Non-pigmented ciliary epithelial cell (primary cell): ENCODE data around the gene SEC22B.
A peak's percentile ranks its signal among the peaks of the same experiment; 100 is the strongest.
"Not testable (repeated sequence)": the region's sequence is repeated elsewhere in the genome, so short reads cannot be mapped to it uniquely, and the experiment has no call there.

ENCODE experiments used
- DNase-seq: peaks from one replicate; pipeline ENCODE4 v3.0.0-alpha.2; 2010; ENCODE audit warnings: low read depth

SEC22B gene

GRCh38 chr1:120145806-120146205 is 30.5 kb downstream of the SEC22B start:
- not testable (repeated sequence) for DNase-seq

- DNase-seq = not testable (repeated sequence)
These were observed 31.7 kb downstream of the SEC22B start for GRCh38 chr1:120144626-120145025.

- not testable (repeated sequence) for DNase-seq
These were observed 32.2 kb downstream of the SEC22B start for GRCh38 chr1:120144169-120144568.

GRCh38 chr1:120143334-120143733 is 33.0 kb downstream of the SEC22B start:
- DNase-seq = not testable (repeated sequence)

- peak; percentile 63 for DNase-seq
These were observed 33.6 kb downstream of the SEC22B start for GRCh38 chr1:120142512-120143263.

GRCh38 chr1:120141865-120142264 is 34.5 kb downstream of the SEC22B start:
- not testable (repeated sequence) for DNase-seq

- DNase-seq = not testable (repeated sequence)
These were observed 35.6 kb downstream of the SEC22B start for GRCh38 chr1:120140656-120141265.

GRCh38 chr1:120136086-120136485 is 40.2 kb downstream of the SEC22B start:
- DNase-seq = not testable (repeated sequence)

GRCh38 chr1:120133928-120134325 is 42.4 kb downstream of the SEC22B start:
- DNase-seq = not testable (repeated sequence)

GRCh38 chr1:120133228-120133927 is 42.9 kb downstream of the SEC22B start:
- no peak for DNase-seq

- not testable (repeated sequence) for DNase-seq
These were observed 43.9 kb downstream of the SEC22B start for GRCh38 chr1:120132406-120132763.

- not testable (repeated sequence) for DNase-seq
These were observed 44.5 kb downstream of the SEC22B start for GRCh38 chr1:120131611-120132405.

GRCh38 chr1:120127921-120128320 is 48.4 kb downstream of the SEC22B start:
- DNase-seq = not testable (repeated sequence)

- not testable (repeated sequence) for DNase-seq
These were observed 50.1 kb downstream of the SEC22B start for GRCh38 chr1:120126216-120126615.

GRCh38 chr1:120124628-120125027 is 51.7 kb downstream of the SEC22B start:
- DNase-seq = not testable (repeated sequence)

- not testable (repeated sequence) for DNase-seq
These were observed 52.4 kb downstream of the SEC22B start for GRCh38 chr1:120123813-120124510.

- DNase-seq = not testable (repeated sequence)
These were observed 53.9 kb downstream of the SEC22B start for GRCh38 chr1:120122262-120122893.

- not testable (repeated sequence) for DNase-seq
These were observed 54.5 kb downstream of the SEC22B start for GRCh38 chr1:120121830-120122229.

GRCh38 chr1:120120525-120120924 is 55.8 kb downstream of the SEC22B start:
- not testable (repeated sequence) for DNase-seq

- not testable (repeated sequence) for DNase-seq
These were observed 58.7 kb downstream of the SEC22B start for GRCh38 chr1:120117371-120118177.
